GM19035 (cell line): Measurements from ENCODE around the gene MINK1.
"Not testable (repeated sequence)": the region's sequence is repeated elsewhere in the genome, so short reads cannot be mapped to it uniquely, and the experiment has no call there.

ENCODE experiments used
- ATAC-seq: cut with Tn5 transposase; IDR thresholded peaks from one replicate; pipeline ENCODE4 v1.9.1; 2021; ENCODE audit not compliant: unreplicated experiment

Gene MINK1

DNA sequence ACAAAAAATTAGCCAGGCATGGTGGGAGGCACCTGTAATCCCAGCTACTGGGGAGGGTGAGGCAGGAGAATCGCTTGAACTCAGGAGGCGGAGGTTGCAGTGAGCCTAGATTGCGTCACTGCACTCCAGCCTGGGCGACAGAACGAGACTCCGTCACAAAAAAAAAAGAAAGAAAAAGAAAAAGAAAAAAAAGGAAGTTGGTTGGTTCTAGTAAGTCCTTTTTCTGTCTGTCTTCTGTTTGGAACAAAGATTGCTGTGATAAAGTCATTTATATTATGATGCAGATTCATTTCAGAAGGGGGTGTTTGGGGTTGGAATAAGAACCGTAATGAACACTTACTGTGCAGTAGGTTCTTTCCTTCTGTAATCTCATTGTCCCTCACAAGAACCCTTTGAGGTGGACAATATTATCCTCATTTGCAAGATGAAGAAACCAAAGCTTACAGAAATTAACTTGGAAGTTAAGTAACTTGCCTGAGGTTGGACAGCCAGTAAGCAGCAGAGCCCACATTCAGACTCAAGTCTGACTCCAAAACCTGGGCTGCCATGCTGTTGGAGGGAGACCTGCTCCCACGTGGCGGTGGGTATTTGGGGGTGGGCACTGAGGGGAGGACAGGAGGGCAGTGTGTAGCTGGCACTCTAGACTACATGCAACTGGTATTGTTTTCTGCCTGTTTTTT is 10.3 kb downstream of the MINK1 start:
- ATAC-seq: no peak

DNA sequence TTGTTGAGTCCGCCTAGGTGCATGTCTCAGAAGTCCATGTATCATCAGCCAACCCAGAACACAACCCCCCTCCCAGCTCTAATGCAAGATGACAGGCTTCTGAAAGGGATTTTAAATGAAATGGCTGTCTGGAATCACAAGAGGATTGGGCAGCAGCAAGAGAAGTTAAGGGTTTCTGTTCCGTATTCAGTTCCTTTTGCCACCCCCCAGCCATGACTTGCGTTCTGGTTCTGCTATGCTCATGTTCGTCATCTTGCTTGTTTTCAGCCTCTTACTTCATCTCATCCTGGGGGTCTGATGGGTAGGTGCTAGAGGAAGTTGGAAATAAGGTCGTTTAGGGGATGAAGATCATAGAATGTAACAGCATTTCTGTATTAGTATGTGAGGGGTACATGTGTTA is 12.0 kb downstream of the MINK1 start:
- no peak for ATAC-seq

DNA sequence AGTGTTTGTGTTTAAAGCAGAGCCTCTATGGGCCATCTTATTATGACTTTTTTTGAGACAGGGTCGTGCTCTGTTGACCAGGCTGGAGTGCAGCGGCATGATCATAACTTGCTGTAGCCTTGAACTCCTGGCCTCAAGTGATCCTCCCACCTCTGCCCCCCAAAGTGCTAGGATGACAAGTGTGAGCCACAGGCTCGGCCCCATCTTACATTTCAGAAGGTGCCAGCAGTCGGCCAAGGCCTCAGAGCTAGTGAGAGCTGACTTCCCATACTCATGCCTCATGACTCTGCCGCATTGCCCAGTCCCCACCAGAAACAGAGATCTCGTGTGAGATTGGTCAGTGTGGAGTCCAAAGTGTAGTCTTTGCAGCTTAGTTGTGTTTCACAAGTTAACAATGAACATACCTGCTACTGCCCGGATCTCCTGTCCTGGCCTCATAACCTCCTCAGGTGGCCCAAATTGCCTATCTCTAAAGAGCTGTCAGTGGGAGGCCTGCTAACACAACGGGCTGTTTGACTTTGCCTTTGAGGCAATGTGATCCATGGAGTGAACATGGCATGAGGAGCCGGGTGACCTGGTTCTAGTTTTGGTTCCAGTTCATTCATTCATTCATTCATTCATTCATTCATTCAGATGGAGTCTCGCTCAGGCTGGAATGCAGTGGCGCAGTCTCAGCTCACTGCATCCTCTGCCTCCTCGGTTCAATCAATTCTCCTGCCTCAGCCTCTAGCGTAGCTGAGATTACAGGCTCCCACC is 13.7 kb downstream of the MINK1 start:
- no peak for ATAC-seq

DNA sequence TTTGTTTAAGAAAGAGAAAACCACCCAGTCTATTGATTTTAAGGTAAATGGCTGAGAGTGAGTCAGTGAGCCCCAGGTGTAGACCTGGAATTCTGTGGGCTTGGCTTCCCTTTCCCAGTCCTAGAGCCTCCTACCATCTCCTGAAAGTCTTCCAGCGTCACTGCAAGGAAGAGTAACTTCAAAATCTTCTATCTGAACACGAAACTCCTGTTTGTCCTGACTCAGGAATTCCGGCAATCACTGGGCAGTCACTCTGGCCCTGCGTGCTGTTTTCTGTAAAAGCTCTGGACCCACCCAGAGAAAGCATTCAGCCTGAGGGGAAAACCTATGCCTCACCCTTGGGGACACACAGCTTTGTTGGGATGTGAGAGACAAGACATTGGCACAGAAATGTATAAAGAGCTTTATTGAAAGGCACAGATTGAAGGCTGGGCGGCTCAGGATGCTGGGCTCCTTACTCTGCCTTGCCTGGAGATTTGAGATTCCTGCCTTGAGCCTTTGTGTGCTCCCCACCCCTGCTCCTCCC is 15.9 kb downstream of the MINK1 start:
- no peak for ATAC-seq

DNA sequence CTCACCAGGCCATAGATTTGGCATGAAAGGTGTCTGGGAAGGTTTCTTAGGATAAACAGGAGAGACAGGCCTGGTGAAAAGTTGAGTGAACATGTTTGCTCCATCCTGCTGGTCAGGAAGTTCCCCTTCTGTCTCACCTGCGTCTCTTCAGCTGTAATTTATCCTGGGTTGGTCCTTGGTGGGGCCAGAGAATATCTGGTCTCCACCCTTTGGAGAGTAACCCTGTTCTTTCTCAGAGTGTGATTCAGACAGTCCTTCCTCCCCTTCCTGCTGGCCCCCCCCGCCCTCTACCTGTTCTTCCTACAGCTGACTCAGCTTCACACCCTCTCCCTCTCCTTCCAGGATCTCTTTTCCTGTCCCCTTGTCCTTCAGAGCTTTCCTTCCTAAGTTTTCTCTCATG is 17.1 kb downstream of the MINK1 start:
- ATAC-seq: no peak

DNA sequence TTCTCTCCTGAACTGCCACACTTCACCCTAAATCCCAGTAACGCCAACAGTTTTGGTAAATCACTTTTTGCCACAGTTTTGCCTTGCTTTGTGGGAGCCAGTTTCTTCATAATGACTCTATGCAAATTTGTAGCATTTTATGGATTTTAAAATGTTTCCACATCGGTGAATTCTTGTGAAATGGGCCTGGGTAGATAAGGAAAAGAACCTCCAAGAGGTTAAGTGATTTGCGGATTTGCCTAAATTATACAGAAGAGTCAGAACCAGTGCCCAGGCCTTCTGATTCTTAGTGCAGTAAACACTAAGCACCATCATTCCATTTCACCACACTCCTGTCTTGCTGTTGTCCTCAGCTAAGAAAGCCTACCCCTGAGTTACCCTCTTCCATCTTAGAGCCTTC is 17.9 kb downstream of the MINK1 start:
- no peak for ATAC-seq

DNA sequence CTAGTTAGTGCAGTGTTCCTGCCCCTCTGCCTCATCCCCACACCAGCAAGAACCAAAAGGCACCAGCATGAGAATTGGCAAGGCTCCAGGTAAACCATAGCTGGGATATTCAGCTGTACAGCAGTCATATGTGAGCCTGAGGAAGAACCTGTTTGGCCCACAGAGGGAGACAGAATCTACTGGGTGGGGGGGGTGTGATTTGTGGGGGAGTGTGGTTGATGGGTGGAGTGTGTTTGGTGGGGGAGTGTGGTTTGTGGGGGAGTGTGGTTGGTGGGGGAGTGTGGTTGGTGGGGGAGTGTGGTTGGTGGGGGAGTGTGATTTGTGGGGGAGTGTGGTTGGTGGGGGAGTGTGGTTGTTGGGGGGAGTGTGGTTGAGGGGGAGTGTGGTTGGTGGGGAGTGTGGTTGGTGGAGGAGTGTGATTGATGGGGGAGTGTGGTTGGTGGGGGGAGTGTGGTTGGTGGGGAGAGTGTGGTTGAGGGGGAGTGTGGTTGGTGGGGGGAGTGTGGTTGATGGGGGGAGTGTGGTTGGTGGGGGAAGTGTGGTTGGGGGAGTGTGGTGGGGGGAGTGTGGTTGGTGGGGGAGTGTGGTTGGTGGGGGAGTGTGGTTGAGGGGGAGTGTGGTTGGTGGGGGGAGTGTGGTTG is 19.5 kb downstream of the MINK1 start:
- no peak for ATAC-seq

DNA sequence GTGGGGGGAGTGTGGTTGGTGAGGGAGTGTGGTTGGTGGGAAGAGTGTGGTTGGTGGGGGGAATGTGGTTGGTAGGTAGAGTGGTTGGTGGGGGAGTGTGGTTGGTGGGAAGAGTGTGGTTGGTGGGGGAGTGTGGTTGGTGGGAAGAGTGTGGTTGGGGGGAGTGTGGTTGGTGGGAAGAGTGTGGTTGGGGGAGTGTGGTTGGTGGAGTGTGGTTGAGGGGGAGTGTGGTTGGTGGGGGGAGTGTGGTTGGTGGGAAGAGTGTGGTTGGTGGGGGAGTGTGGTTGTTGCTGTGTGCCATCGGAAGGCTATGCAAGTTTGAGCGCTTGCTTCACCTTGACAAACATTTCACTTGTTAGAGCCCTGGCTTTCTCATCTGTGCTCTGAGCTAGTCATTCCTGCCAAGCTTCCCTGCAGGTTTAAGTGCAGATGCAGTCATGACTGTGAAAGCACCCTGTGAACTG is 20.1 kb downstream of the MINK1 start:
- no peak for ATAC-seq

DNA sequence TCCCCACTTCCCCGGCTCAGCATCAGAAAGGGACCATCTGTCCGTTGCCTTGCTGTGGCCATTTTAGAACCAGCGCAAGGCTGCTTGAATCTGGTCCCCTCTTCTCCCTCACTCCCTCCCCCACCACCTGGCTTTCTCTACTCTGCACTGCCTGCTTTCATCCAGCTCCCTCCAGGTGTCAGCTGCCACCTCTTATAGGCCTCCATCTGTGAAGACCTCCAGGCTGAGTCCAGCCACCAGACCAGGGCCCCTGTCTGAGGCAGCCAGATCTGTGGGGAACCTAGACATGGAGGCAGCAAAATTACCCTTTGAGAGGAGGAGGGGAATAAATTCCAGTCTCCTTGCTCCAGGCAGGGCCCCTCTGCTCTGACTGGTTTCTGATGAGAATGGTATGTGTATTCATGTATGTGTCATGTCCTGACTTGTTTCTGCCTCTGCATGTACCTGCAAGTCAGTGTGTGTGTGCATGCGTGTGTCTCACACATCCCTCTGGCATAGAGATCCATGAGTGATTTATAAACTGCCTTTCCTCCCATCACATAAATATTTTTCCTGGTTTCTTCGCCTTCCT is 21.1 kb downstream of the MINK1 start:
- no peak for ATAC-seq

DNA sequence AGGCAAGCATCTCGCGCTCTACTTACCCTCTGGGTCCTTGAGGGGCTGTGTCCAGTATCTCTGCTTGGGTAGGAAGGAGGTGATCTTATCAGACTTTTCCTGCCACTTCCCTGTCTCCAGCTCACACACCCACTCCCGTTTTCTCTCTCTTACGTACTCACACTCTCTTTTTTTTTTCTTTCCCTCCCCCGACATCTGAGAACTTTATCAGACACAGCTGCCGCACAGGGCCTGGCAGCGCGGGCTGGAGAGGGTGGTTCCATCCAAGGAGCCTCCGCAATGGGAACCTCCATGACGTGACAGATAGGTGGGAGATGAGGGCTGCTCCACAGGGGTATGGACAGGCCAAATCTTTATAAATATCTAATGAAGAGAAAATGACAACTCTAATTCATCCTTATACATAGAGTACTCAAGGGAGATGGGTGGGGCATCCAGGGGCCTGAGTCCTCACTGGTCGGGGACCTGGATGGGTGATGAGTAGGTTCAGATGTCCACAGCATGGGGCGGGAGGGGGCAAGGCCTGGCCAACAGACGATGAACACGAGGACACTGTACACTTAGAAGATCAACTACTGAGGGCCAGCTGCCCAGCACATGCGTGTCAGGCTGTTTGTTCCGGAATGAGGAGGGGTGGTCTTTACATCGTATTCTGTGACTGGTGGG is 23.3 kb downstream of the MINK1 start:
- no peak for ATAC-seq

DNA sequence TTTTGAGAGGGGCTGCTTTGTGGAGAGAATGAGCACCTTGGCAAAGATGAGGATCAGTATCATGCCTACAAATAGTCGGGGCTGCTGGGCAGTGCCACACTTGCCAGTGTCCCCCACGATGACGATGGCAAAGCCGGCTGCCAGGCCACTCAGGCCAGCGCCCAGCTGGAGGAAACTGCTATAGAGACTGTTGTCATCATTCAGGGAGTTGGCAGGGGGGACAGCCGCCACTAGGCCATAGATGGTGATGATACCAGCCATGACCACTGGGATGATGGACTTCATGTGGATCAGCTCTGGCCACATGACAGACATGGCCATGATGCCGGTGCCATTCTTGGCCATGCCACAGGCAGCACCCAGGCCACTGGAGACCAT is 23.8 kb downstream of the MINK1 start:
- ATAC-seq: no peak

DNA sequence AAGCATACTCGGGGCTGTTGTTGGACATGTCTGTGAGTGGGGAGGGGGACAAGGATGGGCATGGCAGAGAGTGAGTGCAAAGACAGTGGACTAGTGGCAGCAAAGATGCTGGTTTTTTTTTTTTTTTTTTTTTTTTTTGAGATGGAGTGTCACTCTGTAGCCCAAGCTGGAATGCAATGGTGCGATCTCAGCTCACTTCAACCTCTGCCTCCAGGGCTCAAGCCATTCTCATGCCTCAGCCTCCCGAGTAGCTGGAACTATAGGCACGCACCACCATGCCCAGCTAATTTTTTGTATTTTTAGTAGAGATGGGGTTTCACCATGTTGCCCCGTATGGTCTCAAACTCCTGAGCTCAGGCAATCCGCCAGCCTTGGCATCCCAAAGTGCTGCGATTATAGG is 24.2 kb downstream of the MINK1 start:
- not testable (repeated sequence) for ATAC-seq

DNA sequence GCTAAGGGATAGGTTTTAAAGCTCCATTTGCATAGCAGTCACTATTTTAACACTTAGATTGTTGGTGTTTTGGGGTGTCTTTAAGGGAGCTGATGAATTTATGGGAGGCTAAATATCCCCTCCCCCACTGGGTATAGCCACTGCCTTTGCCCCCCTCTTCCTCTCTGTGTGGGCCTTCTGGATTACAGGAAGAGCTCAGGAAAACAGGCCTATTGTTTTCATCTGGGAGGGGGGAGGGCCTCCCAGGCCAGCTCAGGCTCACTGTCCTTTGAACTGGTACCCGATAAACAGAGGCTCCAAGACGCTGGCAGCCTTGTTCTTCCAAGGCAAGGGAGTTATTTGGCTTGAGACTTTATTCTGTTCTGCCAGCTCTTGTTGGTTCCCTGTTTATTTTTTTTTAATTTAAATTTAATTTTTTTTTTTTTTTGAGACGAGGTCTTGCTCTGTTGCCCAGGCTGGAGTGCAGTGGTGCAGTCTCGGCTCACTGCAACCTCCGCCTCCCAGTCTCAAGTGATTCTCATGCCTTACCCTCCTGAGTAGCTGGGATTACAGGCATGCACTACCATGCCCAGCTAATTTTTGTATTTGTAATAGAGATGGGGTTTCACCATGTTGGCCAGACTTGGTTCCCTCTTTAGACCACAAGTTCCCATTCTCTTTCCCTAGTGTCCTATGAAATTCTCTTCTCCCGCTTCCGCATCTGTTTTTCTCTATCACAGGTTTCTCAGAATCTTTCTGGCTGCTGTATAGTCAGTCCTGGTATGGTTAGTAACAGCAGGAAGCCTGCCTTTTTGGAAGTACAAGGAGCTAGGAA is 25.1 kb downstream of the MINK1 start:
- no peak for ATAC-seq

DNA sequence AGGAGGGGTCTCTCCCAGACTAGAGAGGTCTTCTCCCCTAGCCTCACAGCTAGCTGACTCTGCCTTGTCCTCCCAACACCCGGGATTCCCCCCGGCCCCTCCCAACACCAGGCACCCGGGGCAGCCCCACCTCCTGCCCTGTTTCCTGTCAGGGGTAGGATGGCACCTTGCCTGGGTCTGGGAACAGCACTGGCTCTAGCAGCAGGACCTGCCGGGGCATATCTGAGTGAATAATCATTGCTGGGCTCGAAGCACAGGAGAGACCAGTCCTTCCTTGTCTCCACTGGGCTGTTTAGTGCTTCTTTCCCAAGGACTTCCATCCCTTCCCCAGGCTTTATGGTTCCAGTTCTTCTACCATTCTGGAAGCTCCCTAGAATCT is 25.7 kb downstream of the MINK1 start:
- no peak for ATAC-seq

DNA sequence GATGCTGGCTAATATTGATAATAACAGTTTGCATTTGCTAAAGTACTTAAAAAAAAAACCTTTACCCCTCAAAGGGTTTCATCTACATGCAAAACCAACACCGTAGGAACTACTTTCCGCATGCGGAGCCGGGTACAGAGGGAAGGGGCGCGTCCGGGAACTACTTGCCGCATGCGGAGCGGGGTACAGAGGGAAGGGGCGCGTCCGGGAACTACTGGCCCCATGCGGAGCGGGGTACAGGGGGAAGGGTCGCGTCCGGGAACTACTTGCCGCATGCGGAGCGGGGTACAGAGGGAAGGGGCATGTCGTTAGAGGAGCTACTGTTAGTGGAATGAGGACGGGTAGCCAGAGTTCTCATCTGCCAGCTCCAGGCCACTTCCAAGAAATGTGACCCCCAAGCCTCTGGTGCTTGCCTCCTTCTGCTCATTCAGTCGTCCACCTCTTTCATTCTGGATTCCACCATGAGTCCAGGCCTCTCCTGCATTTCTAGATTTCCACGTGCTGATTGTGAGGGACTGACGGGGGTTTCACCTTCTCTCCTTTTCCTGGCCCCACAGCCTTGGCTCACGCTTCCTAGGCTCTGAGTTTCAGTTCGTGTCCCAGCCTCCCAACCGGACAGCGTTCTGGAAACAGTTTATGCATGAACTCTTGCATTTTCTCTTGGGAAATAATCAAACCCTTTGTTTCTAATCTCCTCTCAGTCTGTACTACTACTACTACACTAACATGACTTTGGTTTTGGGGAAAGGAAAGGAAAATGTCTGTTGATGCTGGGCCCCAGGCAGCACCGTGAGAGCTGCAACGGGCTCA is 26.9 kb downstream of the MINK1 start:
- no peak for ATAC-seq

DNA sequence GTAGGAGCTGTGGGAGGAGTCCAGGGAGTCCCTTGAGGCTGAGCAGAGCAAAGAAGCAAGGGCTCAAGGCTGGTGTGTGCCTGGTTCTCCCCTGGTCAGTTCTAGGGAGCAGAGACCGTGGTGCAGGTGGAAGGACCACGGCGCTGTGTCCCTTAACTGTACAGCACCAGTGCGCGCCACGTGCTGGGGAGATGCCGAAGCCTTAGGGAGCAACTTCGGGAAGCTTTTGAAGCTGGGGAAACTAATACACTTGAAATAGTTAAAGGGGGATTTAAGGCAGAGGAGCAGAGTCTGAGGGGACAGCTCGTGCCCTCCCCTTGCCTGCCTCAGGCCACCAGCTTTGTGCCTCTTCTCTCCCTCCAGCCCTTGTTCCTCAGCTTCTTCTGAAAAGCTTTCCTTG is 27.5 kb downstream of the MINK1 start:
- ATAC-seq: no peak

DNA sequence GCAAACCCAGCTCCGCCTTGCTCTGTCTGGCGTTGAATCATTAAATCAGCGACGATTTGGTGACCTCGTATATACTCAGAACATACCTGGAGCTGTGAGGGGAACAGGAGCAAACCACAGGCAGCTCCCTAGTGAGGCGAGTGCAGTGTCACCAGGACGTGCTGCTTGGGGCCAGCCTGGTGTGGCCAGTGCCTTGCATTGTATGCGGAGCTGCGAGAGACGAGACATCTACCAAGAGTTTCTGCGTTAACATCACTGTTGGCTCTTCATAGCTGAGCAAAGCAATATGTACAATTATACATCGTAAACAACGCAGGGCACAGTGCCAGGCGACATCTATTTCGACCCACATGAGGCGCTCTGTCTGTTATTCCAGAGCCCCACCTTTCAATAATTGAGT is 27.9 kb downstream of the MINK1 start:
- no peak for ATAC-seq

DNA sequence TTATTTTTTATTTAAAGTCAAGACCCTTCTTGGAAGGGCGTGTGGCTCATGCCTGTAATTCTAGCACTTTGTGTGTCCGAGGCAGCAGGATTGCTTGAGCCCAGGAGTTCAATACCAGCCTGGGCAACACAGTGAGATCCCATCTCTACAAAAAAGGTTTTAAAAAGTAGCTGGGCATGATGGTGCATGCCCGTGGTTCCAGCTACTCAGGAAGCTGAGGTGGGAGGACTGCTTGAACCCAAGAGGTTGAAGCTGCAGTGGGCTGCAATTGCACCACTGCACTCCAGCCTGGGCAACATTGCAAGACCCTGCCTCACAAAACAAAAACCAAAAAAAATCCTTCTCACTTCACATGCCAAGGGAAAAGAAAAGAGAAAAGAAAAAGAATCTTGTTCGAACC is 29.6 kb downstream of the MINK1 start:
- ATAC-seq: no peak

DNA sequence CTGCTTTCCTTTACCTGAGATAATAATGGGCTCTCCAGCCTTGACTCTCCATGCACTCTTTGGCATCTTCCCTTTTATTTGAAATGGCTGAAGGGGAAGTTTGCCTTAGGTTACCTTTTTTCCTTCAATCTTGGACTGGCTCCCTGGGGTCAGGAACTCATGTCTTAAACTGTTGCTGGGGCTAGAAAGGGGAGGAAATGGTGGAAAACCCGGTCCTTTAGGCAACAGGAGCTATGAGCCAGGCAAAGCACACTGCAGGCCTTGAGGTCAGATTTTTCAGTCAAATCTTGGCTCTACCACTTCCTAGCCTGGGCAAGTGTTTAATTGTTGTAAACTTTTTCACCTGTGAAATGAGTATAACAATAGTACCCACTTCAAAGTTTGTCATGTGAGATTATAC is 30.2 kb downstream of the MINK1 start:
- no peak for ATAC-seq

DNA sequence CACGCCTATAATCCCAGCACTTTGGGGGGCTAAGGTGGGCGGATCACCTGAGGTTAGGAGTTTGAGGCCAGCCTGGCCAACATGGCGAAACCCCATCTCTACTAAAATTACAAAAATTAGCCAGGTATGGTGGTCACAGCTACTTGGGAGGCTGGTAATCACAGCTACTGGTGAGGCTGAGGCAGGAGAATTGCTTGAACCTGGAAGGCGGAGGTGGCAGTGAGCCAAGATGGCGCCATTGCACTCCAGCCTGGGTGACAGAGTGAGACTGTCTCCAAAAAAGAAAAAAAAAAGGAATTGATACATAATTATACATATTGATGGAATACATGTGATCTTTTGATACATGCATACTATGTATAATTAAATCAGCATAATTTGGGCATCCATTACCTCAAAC is 34.4 kb downstream of the MINK1 start:
- not testable (repeated sequence) for ATAC-seq
